K562 (cell line): Measurements from ENCODE around the gene PPP1R9B. TPM values are rescaled to one million over a fixed set of nuclear protein-coding genes. Genes with fewer than 3 reads are reported as not detected.

Source experiments
- ATAC-seq: fragments of 200-7000 bp; cut with Tn5 transposase; 3 replicates; pipeline ENCODE4 v1.9.1; 2020; ENCODE audit warnings: moderate library complexity
- BruUV-seq: library from RNA; stranded (reverse); fragments of 400-500 nt; replicated peaks from 2 replicates; lab custom pipeline; 2021; lab: Mats Ljungman, UMichigan
- CTCF ChIA-PET: fragments of 300-600 bp; formaldehyde crosslinking; extraction: SDS; loops from one replicate; lab custom pipeline; 2021; ENCODE audit warnings: low intra/inter-chr PET ratio; lab: Yijun Ruan, JAX
- POLR2A ChIA-PET: fragments of 300-600, 350-650 bp; sonication (Branson Sonifier 250); formaldehyde crosslinking; extraction: SDS; loops from one replicate; lab custom pipeline; 2021; ENCODE audit warnings: antibody characterized with exemption, inconsistent platforms; lab: Yijun Ruan, JAX
- DNase-seq, 4 experiments: peaks; one replicate each; pipeline versions ENCODE4 v3.0.0 to v3.0.0-alpha.2; 2011 to 2018; ENCODE audit warnings: low spot score in 3 of 4, mixed read lengths in 3 of 4; ENCODE audit errors: extremely low read depth in 1 of 4
- FAIRE-seq: peaks from 2 replicates; lab custom pipeline; 2011; peaks lifted over from hg19 to GRCh38; lab: Jason Lieb, UNC
- H2AFZ ChIP-seq: 2 replicates; pipeline ENCODE4 v1.6.0; 2011; ENCODE audit warnings: low read depth, low read length, control low read depth, inconsistent platforms
- H3K27ac ChIP-seq: fragments of 200-600 bp; 3 replicates; pipeline ENCODE4 v1.8.0; 2011; ENCODE audit warnings: low read depth, mild to moderate bottlenecking, control low read depth, inconsistent platforms, low read length, moderate library complexity, mixed read lengths; ENCODE audit errors: extremely low read depth
- H3K27me3 ChIP-seq, 2 experiments: fragments of 300-600 bp in 1 of 2; 2 replicates in 1 of 2; 3 replicates in 1 of 2; pipeline versions ENCODE4 v1.6.0 to v1.8.0; 2011; ENCODE audit warnings: inconsistent platforms in 2 of 2, low read length in 2 of 2, mild to moderate bottlenecking in 1 of 2, mixed read lengths in 1 of 2, moderate library complexity in 1 of 2; ENCODE audit not compliant: control insufficient read depth in 2 of 2, insufficient read depth in 2 of 2
- H3K36me3 ChIP-seq: fragments of 300-600 bp; 3 replicates; pipeline ENCODE4 v1.8.0; 2011; ENCODE audit warnings: mild to moderate bottlenecking, low read length, inconsistent platforms; ENCODE audit not compliant: control insufficient read depth, insufficient read depth
- H3K4me1 ChIP-seq, 2 experiments: fragments of 200-600 bp in 1 of 2; replicated peaks in 1 of 2; 2 replicates in 1 of 2; 3 replicates in 1 of 2; pipeline versions ENCODE4 v1.5.1 to v1.8.0; 2011; ENCODE audit warnings: inconsistent platforms in 2 of 2, low read length in 2 of 2, mild to moderate bottlenecking in 1 of 2, mixed read lengths in 1 of 2, moderate library complexity in 1 of 2; ENCODE audit not compliant: control insufficient read depth in 2 of 2, insufficient read depth in 2 of 2
- H3K4me2 ChIP-seq: 2 replicates; pipeline ENCODE4 v1.6.1; 2011; ENCODE audit warnings: low read length, control low read depth, inconsistent platforms, mixed read lengths; ENCODE audit not compliant: insufficient read depth
- H3K4me3 ChIP-seq: fragments of 200-600 bp; sonication (generic), shearing (Covaris generic); 2 replicates; pipeline ENCODE4 v1.5.1; 2016; ENCODE audit warnings: control low read depth, inconsistent platforms
- H3K79me2 ChIP-seq: fragments of 200-600 bp; 3 replicates; pipeline ENCODE4 v1.8.0; 2011; ENCODE audit warnings: low read length, inconsistent platforms; ENCODE audit not compliant: control insufficient read depth, insufficient read depth
- H3K9ac ChIP-seq, 2 experiments: 2 replicates each; pipeline versions ENCODE4 v1.6.0 to v1.6.1; 2011; ENCODE audit warnings: low read depth in 2 of 2, low read length in 2 of 2, control low read depth in 1 of 2, inconsistent platforms in 1 of 2, mild to moderate bottlenecking in 1 of 2, mixed read lengths in 1 of 2; ENCODE audit not compliant: insufficient read depth in 1 of 2
- H3K9me1 ChIP-seq: one replicate; pipeline ENCODE4 v1.6.0; 2011; ENCODE audit warnings: inconsistent platforms, mild to moderate bottlenecking, low read length, moderate library complexity; ENCODE audit not compliant: control insufficient read depth, insufficient read depth
- H3K9me3 ChIP-seq: replicated peaks from 2 replicates; pipeline ENCODE4 v1.5.1; 2011; ENCODE audit warnings: low read depth, low read length, inconsistent platforms; ENCODE audit not compliant: control insufficient read depth, insufficient read depth
- H4K20me1 ChIP-seq: replicated peaks from 2 replicates; pipeline ENCODE4 v1.6.1; 2011; ENCODE audit warnings: low read length, inconsistent platforms, mixed read lengths; ENCODE audit not compliant: control insufficient read depth, insufficient read depth
- CTCF ChIP-seq, 3 experiments: IDR thresholded peaks in 2 of 3; conservative IDR thresholded peaks in 1 of 3; 2 replicates each; pipeline ENCODE4 v1.5.1; 2011 to 2012; ENCODE audit warnings: low read length in 3 of 3, mild to moderate bottlenecking in 3 of 3, control low read depth in 2 of 3, improper control_type of control experiment in 1 of 3, inconsistent platforms in 1 of 3, low read depth in 1 of 3, mixed read lengths in 1 of 3, moderate library complexity in 1 of 3; ENCODE audit not compliant: insufficient read depth in 2 of 3
- WGBS: fragments of 100-300 bp; shearing (Covaris generic); methylation state at CpG from one replicate; pipeline ENCODE4 v1.1.6; 2016; ENCODE audit warnings: low coverage, mixed read lengths; ENCODE audit not compliant: insufficient coverage; ENCODE audit errors: missing lambda C conversion rate; 5-methylcytosine and 5-hydroxymethylcytosine counted together
- in situ Hi-C: fragments of 300-500 bp; cut with MboI; formaldehyde crosslinking; loops from 4 replicates; pipeline ENCODE4 v1.15.0; 2018; ENCODE audit warnings: inconsistent platforms, mixed read lengths
- intact Hi-C: fragments of 100-400 bp; cut with micrococcal nuclease; formaldehyde crosslinking; loops from 2 replicates; pipeline ENCODE4 v1.14.2; 2022
- polyA plus RNA-seq, 8 experiments: library from polyadenylated mRNA; depleted of rRNA in 4 of 8; stranded (reverse) in 5 of 8; unstranded in 3 of 8; fragments of >200 nt; fragmentation: Nextera tagmentation in 2 of 8; fragmentation: Illumina TruSeq in 1 of 8; extraction: Ambion mirVana in 2 of 8; extraction: Trizol in 1 of 8; gene quantifications; 2 replicates each; pipeline versions ENCODE4 v1.2.1 to v1.2.3, GENCODE V29; 2011 to 2014; ENCODE audit warnings: inconsistent platforms in 1 of 8, missing spikeins in 1 of 8
- total RNA-seq, 7 experiments: library from RNA; depleted of rRNA in 6 of 7; stranded (reverse); fragments of >200 nt in 6 of 7; fragmentation: Illumina TruSeq in 2 of 7; extraction: Trizol in 2 of 7; gene quantifications; 2 replicates each; pipeline versions ENCODE4 v1.2.1 to v1.2.3, GENCODE V29; 2011 to 2021; ENCODE audit warnings: low replicate concordance in 1 of 7
- TF ChIP-seq, protein P1 (sequence below): fragments of 250-450 bp; sonication (Bioruptor Pico); IDR thresholded peaks from 2 replicates; pipeline ENCODE4 v1.8.0; 2021; ENCODE audit warnings: mild to moderate bottlenecking, moderate library complexity

The PPP1R9B gene
- total and polyA plus RNA-seq, 9 of the 15 experiments (the other 6 are each of a cell fraction or from before 2014, with no cell fraction given) = 0.10 to 63.5 (median 24.7) TPM

DNA sequence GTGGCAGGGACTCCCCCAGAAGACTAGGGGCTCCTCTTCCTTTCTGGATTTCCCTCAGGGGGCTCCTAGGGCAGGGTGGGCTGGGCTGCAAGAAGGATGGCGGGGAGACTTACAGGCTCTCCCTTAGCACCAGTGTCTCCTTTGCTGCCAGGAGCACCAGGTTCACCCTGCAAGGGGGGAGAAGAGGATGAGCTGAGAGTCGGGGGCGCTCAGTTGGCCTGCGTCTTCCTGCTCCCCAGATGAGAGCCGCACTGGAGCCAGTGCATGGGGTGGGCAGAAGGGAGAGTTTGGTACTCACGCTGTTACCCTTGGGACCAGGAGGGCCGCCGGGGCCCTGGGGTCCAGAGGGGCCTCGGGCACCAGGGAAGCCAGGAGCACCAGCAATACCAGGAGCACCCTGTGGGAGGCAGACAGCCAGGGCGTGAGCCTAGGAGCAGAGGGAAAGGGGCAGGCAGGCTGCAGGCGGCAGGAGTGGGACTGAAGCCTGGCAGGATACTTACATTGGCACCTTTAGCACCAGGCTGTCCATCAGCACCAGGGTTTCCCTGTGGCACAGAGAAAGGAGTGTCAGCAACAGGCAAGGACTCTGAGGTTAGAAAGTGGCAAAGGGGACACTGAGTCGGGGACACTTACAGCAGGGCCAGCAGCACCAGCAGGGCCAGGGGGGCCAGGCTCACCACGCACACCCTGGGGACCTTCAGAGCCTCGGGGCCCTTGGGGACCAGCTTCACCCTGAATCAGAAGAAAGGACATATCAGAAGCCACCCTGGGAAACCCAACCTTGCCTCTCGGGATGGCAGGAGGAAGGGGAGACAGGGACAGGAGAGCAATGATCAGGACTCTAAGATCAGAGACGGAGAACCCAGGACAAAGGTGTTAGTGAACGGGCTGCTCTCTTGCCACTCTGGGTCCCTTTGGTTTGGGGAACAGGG is 44.7 kb upstream of the PPP1R9B start:
- BruUV-seq = no TSS peak

More for the DNA sequence above, 44.7 kb upstream of the PPP1R9B start:
- Histone ChIP-seq H2AFZ (no peak overlapping the region), H3K36me3 (no peaks in the 10 kb centered on the region), H3K9me3 (no peaks in the 10 kb centered on the region), H3K27ac (no peak overlapping the region), H3K79me2 (no peaks in the 10 kb centered on the region), H3K9me1 (no peaks in the 10 kb centered on the region), H3K9ac (no peak overlapping the region), H3K4me2 (no peak overlapping the region), H3K4me1 (peaks cover 4 to 10% of the 10 kb centered on the region in 2 experiments; a peak in 2 of 5 replicates), H3K27me3 (peaks cover 27 to 62% of the 10 kb centered on the region in 2 experiments; a peak in 4 of 5 replicates), H3K4me3 (no peak overlapping the region), H4K20me1 (peaks cover 7% of the 10 kb centered on the region; the same call in 1 of the 2 replicates)
- FAIRE-seq (no peak), DNase-seq (no peak), ATAC-seq (no peak)
- POLR2A ChIA-PET = no interaction called here
- TF ChIP-seq, protein P1, sequence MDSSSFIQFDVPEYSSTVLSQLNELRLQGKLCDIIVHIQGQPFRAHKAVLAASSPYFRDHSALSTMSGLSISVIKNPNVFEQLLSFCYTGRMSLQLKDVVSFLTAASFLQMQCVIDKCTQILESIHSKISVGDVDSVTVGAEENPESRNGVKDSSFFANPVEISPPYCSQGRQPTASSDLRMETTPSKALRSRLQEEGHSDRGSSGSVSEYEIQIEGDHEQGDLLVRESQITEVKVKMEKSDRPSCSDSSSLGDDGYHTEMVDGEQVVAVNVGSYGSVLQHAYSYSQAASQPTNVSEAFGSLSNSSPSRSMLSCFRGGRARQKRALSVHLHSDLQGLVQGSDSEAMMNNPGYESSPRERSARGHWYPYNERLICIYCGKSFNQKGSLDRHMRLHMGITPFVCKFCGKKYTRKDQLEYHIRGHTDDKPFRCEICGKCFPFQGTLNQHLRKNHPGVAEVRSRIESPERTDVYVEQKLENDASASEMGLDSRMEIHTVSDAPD (CRISPR knock-in tag) = no peak
- TF ChIP-seq CTCF (IDR thresholded peaks at IDR 0.05 in 2 of 3, conservative IDR thresholded peaks at IDR 0.05 in 1 of 3; ENCODE audit: insufficient read depth in 2 of 3, low read depth in 1 of 3, low read length in 3 of 3) = peak; percentile 20 to 26 (median 23); a peak in 1 of 6 replicates
- in situ Hi-C loops (no loop called here), intact Hi-C loops (no loop called here)
- CTCF ChIA-PET = interaction anchor here (0.5 to 0.7 kb wide), 2 partner anchors 24 to 26 kb away, joined by 3 read pairs; no protein-coding TSS in a partner anchor
- WGBS = under 1% methylated on average over 14 of the region's 17 CpGs
